Activated CD8-positive, alpha-beta T cell treated with anti-CD3 and anti-CD28 coated beads, Interleukin-2, amount 10 ng/mL, durations not matched to agents 7 days and 5 days (primary cell): ENCODE results near the gene NLK. TPM values are rescaled to one million over a fixed set of nuclear protein-coding genes. Genes with fewer than 3 reads are reported as not detected.
"Not testable (repeated sequence)": the region's sequence is repeated elsewhere in the genome, so short reads cannot be mapped to it uniquely, and the experiment has no call there.

Experiments
- ATAC-seq: fragments of 150-1000 bp; cut with Tn5 transposase; one replicate; pipeline ENCODE4 v1.10.0; 2021; ENCODE audit warnings: moderate library complexity
- CTCF ChIA-PET: fragments of 350-600 bp; sonication (Branson Sonifier 250); formaldehyde crosslinking; loops from one replicate; lab custom pipeline; 2021; ENCODE audit warnings: antibody characterized with exemption; lab: Charles Lee
- POLR2A ChIA-PET: fragments of 350-600 bp; sonication (Branson Sonifier 250); formaldehyde crosslinking; loops from one replicate; lab custom pipeline; 2021; ENCODE audit warnings: antibody characterized with exemption; lab: Charles Lee
- DNase-seq: peaks from one replicate; pipeline ENCODE4 v3.0.0-alpha.2; 2020
- H3K27ac Mint-ChIP-seq: one replicate; pipeline ENCODE4 v1.8.0; 2021; ENCODE audit warnings: mild to moderate bottlenecking, mixed read lengths
- H3K27me3 Mint-ChIP-seq: one replicate; pipeline ENCODE4 v1.8.0; 2021; ENCODE audit warnings: low read depth, mixed read lengths
- H3K36me3 Mint-ChIP-seq: one replicate; pipeline ENCODE4 v1.8.0; 2021; ENCODE audit warnings: low read depth, mixed read lengths
- H3K4me1 Mint-ChIP-seq: one replicate; pipeline ENCODE4 v1.8.0; 2021; ENCODE audit warnings: low read depth, mixed read lengths
- H3K4me3 Mint-ChIP-seq: one replicate; pipeline ENCODE4 v1.8.0; 2021; ENCODE audit warnings: mild to moderate bottlenecking, mixed read lengths
- H3K9me3 Mint-ChIP-seq: one replicate; pipeline ENCODE4 v1.8.0; 2022; ENCODE audit warnings: mixed read lengths; ENCODE audit not compliant: insufficient read depth
- total RNA-seq, 2 experiments: library from RNA; stranded (reverse); gene quantifications; one replicate each; pipeline ENCODE4 v1.2.3, GENCODE V29; 2021

NLK gene
- total RNA-seq, 2 experiments from 2014 or later: 11.2 to 12.0 TPM

- DNase-seq, H3K4me3 Mint-ChIP-seq, H3K4me1 Mint-ChIP-seq, POLR2A ChIA-PET, H3K36me3 Mint-ChIP-seq, H3K9me3 Mint-ChIP-seq, H3K27me3 Mint-ChIP-seq, ATAC-seq, H3K27ac Mint-ChIP-seq: not testable (repeated sequence)
- CTCF ChIA-PET: interaction anchor here (0.8 kb wide), 1 partner anchor 13 kb away, joined by 3 read pairs; no protein-coding TSS in a partner anchor
Observed at GRCh38 chr17:28238547-28239270, 196.2 kb downstream of the NLK start.

GRCh38 chr17:28239271-28239624 is 196.8 kb downstream of the NLK start:
- Mint-ChIP-seq H3K4me1 (no peaks in the 10 kb centered on the region), H3K36me3 (no peaks in the 10 kb centered on the region), H3K9me3 (no peaks in the 10 kb centered on the region), H3K27ac (no peak overlapping the region), H3K4me3 (no peak overlapping the region), H3K27me3 (peaks cover 4% of the 10 kb centered on the region)
- POLR2A ChIA-PET: no interaction called here
- DNase-seq (no peak), ATAC-seq (no peak)
- CTCF ChIA-PET: interaction anchor here (0.8 kb wide), 1 partner anchor 13 kb away, joined by 3 read pairs; no protein-coding TSS in a partner anchor

- ChIA-PET CTCF (interaction anchor here (1.5 kb wide), 1 partner anchor 9 kb away, joined by 3 read pairs; no protein-coding TSS in a partner anchor), POLR2A (no interaction called here)
- peaks cover 4% of the 10 kb centered on the region for H3K27me3 Mint-ChIP-seq
Observed at GRCh38 chr17:28240688-28241340, 198.3 kb downstream of the NLK start.

GRCh38 chr17:28242791-28243190 is 200.3 kb downstream of the NLK start:
- ChIA-PET CTCF (interaction anchor here (1.0 kb wide), 2 partner anchors 9 to 349 kb away, joined by 3 to 4 read pairs; no protein-coding TSS in a partner anchor), POLR2A (no interaction called here)
- DNase-seq (no peak), ATAC-seq (no peak)
- Mint-ChIP-seq H3K27me3 (peaks cover 2% of the 10 kb centered on the region), H3K9me3 (no peaks in the 10 kb centered on the region), H3K4me3 (no peak overlapping the region), H3K4me1 (no peaks in the 10 kb centered on the region), H3K27ac (no peak overlapping the region), H3K36me3 (no peaks in the 10 kb centered on the region)

More at GRCh38 chr17:28240688-28241340, 198.3 kb downstream of the NLK start:
- H3K4me1 Mint-ChIP-seq: no peaks in the 10 kb centered on the region
- no peaks in the 10 kb centered on the region for H3K36me3 Mint-ChIP-seq
- H3K27ac Mint-ChIP-seq: no peak overlapping the region
- no peak overlapping the region for H3K4me3 Mint-ChIP-seq
- no peak for DNase-seq
- no peaks in the 10 kb centered on the region for H3K9me3 Mint-ChIP-seq
- ATAC-seq: no peak

GRCh38 chr17:28243268-28243667 is 200.8 kb downstream of the NLK start:
- ATAC-seq, H3K4me1 Mint-ChIP-seq, H3K4me3 Mint-ChIP-seq, H3K27me3 Mint-ChIP-seq, POLR2A ChIA-PET, H3K27ac Mint-ChIP-seq, CTCF ChIA-PET, H3K36me3 Mint-ChIP-seq, H3K9me3 Mint-ChIP-seq, DNase-seq: not testable (repeated sequence)

GRCh38 chr17:28244446-28244845 is 202.0 kb downstream of the NLK start:
- H3K27ac Mint-ChIP-seq: no peak overlapping the region
- POLR2A ChIA-PET: no interaction called here
- peaks cover 3% of the 10 kb centered on the region for H3K27me3 Mint-ChIP-seq
- H3K9me3 Mint-ChIP-seq: no peaks in the 10 kb centered on the region
- no peak overlapping the region for H3K4me3 Mint-ChIP-seq
- ATAC-seq: no peak
- H3K36me3 Mint-ChIP-seq: no peaks in the 10 kb centered on the region
- no peaks in the 10 kb centered on the region for H3K4me1 Mint-ChIP-seq
- CTCF ChIA-PET: no interaction called here
- no peak for DNase-seq

Other genes with a start within 250 kb of the NLK start
- gene NOS2, start 242.1 kb upstream of the NLK start, total RNA-seq: not detected
- gene LYRM9, start 149.3 kb upstream of the NLK start, total RNA-seq: 1 to 10 TPM; 1.6 to 3.6 TPM